OCI-LY3 (cell line): Measurements from ENCODE around the gene SLC19A1.

Source experiments
- H2AFZ ChIP-seq: fragments of 200-600, 300-600 bp; shearing (Covaris generic); 2 replicates; pipeline ENCODE4 v1.6.0; 2014; ENCODE audit warnings: antibody characterized with exemption, low read depth, low read length
- H3K27ac ChIP-seq: fragments of 200-600, 300-600 bp; sonication (generic); 2 replicates; pipeline ENCODE4 v1.5.1; 2014; ENCODE audit warnings: mild to moderate bottlenecking, low read length, moderate library complexity, mixed read lengths
- H3K27me3 ChIP-seq: fragments of 200-600, 300-600 bp; sonication (generic); 2 replicates; pipeline ENCODE4 v1.6.1; 2014; ENCODE audit warnings: low read depth, low read length, mixed read lengths
- H3K36me3 ChIP-seq: fragments of 200-600, 300-600 bp; sonication (generic); replicated peaks from 2 replicates; pipeline ENCODE3; 2014; ENCODE audit warnings: low read depth, low read length, mixed read lengths
- H3K4me1 ChIP-seq: fragments of 300-600, 200-600 bp; sonication (generic); 2 replicates; pipeline ENCODE4 v1.6.1; 2014; ENCODE audit warnings: low read length, mixed read lengths
- H3K4me2 ChIP-seq: fragments of 200-600, 300-600 bp; sonication (generic); 2 replicates; pipeline ENCODE4 v1.6.1; 2014; ENCODE audit warnings: low read length, mixed read lengths
- H3K4me3 ChIP-seq: fragments of 300-600, 200-600 bp; sonication (generic); 2 replicates; pipeline ENCODE4 v1.5.1; 2014; ENCODE audit warnings: antibody characterized with exemption, mild to moderate bottlenecking, low read length, moderate library complexity
- H3K79me2 ChIP-seq: fragments of 300-600, 200-600 bp; shearing (Covaris generic); 2 replicates; pipeline ENCODE4 v1.6.1; 2014; ENCODE audit warnings: mild to moderate bottlenecking, low read length, mixed read lengths
- H3K9ac ChIP-seq: fragments of 300-600, 200-600 bp; shearing (Covaris generic); 2 replicates; pipeline ENCODE4 v1.6.0; 2014; ENCODE audit warnings: mild to moderate bottlenecking, low read length, moderate library complexity
- H3K9me3 ChIP-seq: fragments of 200-600, 300-600 bp; shearing (Covaris generic); 2 replicates; pipeline ENCODE4 v1.6.1; 2014; ENCODE audit warnings: low read length, mixed read lengths; ENCODE audit not compliant: insufficient read depth
- H4K20me1 ChIP-seq: fragments of 200-600, 300-600 bp; sonication (generic); 2 replicates; pipeline ENCODE4 v1.6.1; 2016; ENCODE audit warnings: low read length, mixed read lengths; ENCODE audit not compliant: insufficient read depth
- CTCF ChIP-seq: fragments of 200-600, 300-600 bp; sonication (generic); IDR thresholded peaks from 2 replicates; pipeline ENCODE4 v1.5.1; 2014; ENCODE audit warnings: antibody characterized with exemption, low read length, low read depth
- EZH2phosphoT487 ChIP-seq: fragments of 200-600 bp; shearing (Covaris generic); IDR thresholded peaks from 2 replicates; pipeline ENCODE4 v1.6.1; 2018; ENCODE audit warnings: antibody characterized with exemption, mixed run types, low read depth

Gene SLC19A1

GRCh38 chr21:45548711-45549491 lies 6.7 kb upstream of the SLC19A1 start:
- no peak overlapping the region for H3K4me2 ChIP-seq
- H2AFZ ChIP-seq: no peak overlapping the region
- H3K9ac ChIP-seq: no peak overlapping the region
- no peaks in the 10 kb centered on the region for H3K79me2 ChIP-seq
- TF ChIP-seq CTCF (no peak), EZH2phosphoT487 (no peak)
- no peak overlapping the region for H3K27ac ChIP-seq
- H3K4me3 ChIP-seq: no peak overlapping the region
- H3K27me3 ChIP-seq: peaks cover 9% of the 10 kb centered on the region; the same call in 1 of the 2 replicates
- H3K4me1 ChIP-seq: peaks cover 25% of the 10 kb centered on the region
- no peaks in the 10 kb centered on the region for H3K9me3 ChIP-seq
- H4K20me1 ChIP-seq: no peaks in the 10 kb centered on the region
- H3K36me3 ChIP-seq: no peaks in the 10 kb centered on the region

- TF ChIP-seq CTCF (no peak), EZH2phosphoT487 (no peak)
- Histone ChIP-seq H3K4me3 (no peak overlapping the region), H3K27me3 (peaks cover 9% of the 10 kb centered on the region; the same call in 1 of the 2 replicates), H3K9ac (no peak overlapping the region), H2AFZ (no peak overlapping the region), H3K4me1 (peaks cover 29% of the 10 kb centered on the region), H3K79me2 (no peaks in the 10 kb centered on the region), H3K36me3 (no peaks in the 10 kb centered on the region), H4K20me1 (no peaks in the 10 kb centered on the region), H3K9me3 (no peaks in the 10 kb centered on the region), H3K4me2 (no peak overlapping the region), H3K27ac (no peak overlapping the region)
Observed at GRCh38 chr21:45547545-45547900, 5.3 kb upstream of the SLC19A1 start.

- Histone ChIP-seq H2AFZ (no peak overlapping the region), H3K4me1 (peaks cover 24% of the 10 kb centered on the region), H3K9ac (no peak overlapping the region), H3K79me2 (no peaks in the 10 kb centered on the region), H3K36me3 (no peaks in the 10 kb centered on the region), H3K9me3 (no peaks in the 10 kb centered on the region), H4K20me1 (no peaks in the 10 kb centered on the region), H3K27me3 (peaks cover 9% of the 10 kb centered on the region; the same call in 1 of the 2 replicates), H3K27ac (no peak overlapping the region), H3K4me3 (no peak overlapping the region), H3K4me2 (no peak overlapping the region)
- no peak for TF ChIP-seq EZH2phosphoT487
- TF ChIP-seq CTCF: no peak
Observed at GRCh38 chr21:45546636-45547544, 4.7 kb upstream of the SLC19A1 start.
